IMR-90 (cell line): ENCODE measurements around the gene CCSER1. TPM values are rescaled to one million over a fixed set of nuclear protein-coding genes. Genes with fewer than 3 reads are reported as not detected.

ENCODE experiments used
- ATAC-seq: fragments of 200-7000 bp; cut with Tn5 transposase; 2 replicates; pipeline ENCODE4 v1.9.1; 2020; ENCODE audit warnings: low read depth, mild to moderate bottlenecking, moderate library complexity
- BruUV-seq: library from RNA; stranded (reverse); fragments of 400-500 nt; replicated peaks from 2 replicates; lab custom pipeline; 2021; lab: Mats Ljungman, UMichigan
- CTCF ChIA-PET: fragments of 300-600 bp; formaldehyde crosslinking; extraction: SDS; loops from one replicate; lab custom pipeline; 2021; ENCODE audit warnings: antibody characterized with exemption; lab: Yijun Ruan, JAX
- POLR2A ChIA-PET: fragments of 300-600 bp; sonication (Branson Sonifier 250); formaldehyde crosslinking; loops from one replicate; lab custom pipeline; 2022; ENCODE audit warnings: antibody characterized with exemption; ENCODE audit not compliant: unreplicated experiment; lab: Charles Lee
- DNase-seq: peaks from one replicate; pipeline ENCODE4 v3.0.0; 2013
- H2AFZ ChIP-seq: replicated peaks from 2 replicates; pipeline ENCODE3; 2013; ENCODE audit warnings: low read length, mild to moderate bottlenecking; ENCODE audit not compliant: poor library complexity
- H2AK5ac ChIP-seq: 2 replicates; pipeline ENCODE4 v1.6.1; 2013; ENCODE audit warnings: low read depth, low read length, inconsistent platforms
- H2AK9ac ChIP-seq: replicated peaks from 2 replicates; pipeline ENCODE3; 2013; ENCODE audit warnings: mild to moderate bottlenecking, low read depth, low read length, moderate library complexity; ENCODE audit not compliant: poor library complexity
- H2BK120ac ChIP-seq: 2 replicates; pipeline ENCODE4 v1.6.1; 2013; ENCODE audit warnings: low read depth, low read length, inconsistent platforms
- H2BK15ac ChIP-seq: 3 replicates; pipeline ENCODE4 v1.6.1; 2013; ENCODE audit warnings: low read depth, low read length, inconsistent platforms
- H2BK20ac ChIP-seq: 2 replicates; pipeline ENCODE4 v1.6.1; 2013; ENCODE audit warnings: low read depth, mild to moderate bottlenecking, inconsistent platforms, low read length, moderate library complexity
- H2BK5ac ChIP-seq: 2 replicates; pipeline ENCODE4 v1.6.1; 2013; ENCODE audit warnings: mild to moderate bottlenecking, low read depth, low read length, inconsistent platforms; ENCODE audit not compliant: poor library complexity, severe bottlenecking
- H3K14ac ChIP-seq: replicated peaks from 2 replicates; pipeline ENCODE4 v1.6.1; 2013; ENCODE audit warnings: low read depth, low read length, inconsistent platforms
- H3K18ac ChIP-seq: 2 replicates; pipeline ENCODE4 v1.6.1; 2013; ENCODE audit warnings: low read depth, low read length, control low read depth
- H3K23ac ChIP-seq: 2 replicates; pipeline ENCODE4 v1.6.1; 2013; ENCODE audit warnings: low read depth, low read length, inconsistent platforms
- H3K27ac ChIP-seq: 2 replicates; pipeline ENCODE4 v1.5.1; 2013; ENCODE audit warnings: mild to moderate bottlenecking, control low read depth, low read length; ENCODE audit not compliant: insufficient read depth
- H3K27me3 ChIP-seq: 2 replicates; pipeline ENCODE4 v1.6.1; 2013; ENCODE audit warnings: low read length; ENCODE audit not compliant: control insufficient read depth, insufficient read depth
- H3K36me3 ChIP-seq: 2 replicates; pipeline ENCODE4 v1.6.1; 2013; ENCODE audit warnings: low read length, mixed read lengths; ENCODE audit not compliant: control insufficient read depth, insufficient read depth
- H3K4ac ChIP-seq: 2 replicates; pipeline ENCODE4 v1.6.1; 2013; ENCODE audit warnings: low read depth, low read length, inconsistent platforms
- H3K4me1 ChIP-seq: 2 replicates; pipeline ENCODE4 v1.6.1; 2013; ENCODE audit warnings: low read length, mixed read lengths; ENCODE audit not compliant: control insufficient read depth, insufficient read depth
- H3K4me2 ChIP-seq: 2 replicates; pipeline ENCODE4 v1.6.1; 2013; ENCODE audit warnings: low read depth, mild to moderate bottlenecking, control low read depth, low read length, moderate library complexity
- H3K4me3 ChIP-seq: 2 replicates; pipeline ENCODE4 v1.5.1; 2013; ENCODE audit warnings: low read depth, mild to moderate bottlenecking, control low read depth, low read length, moderate library complexity; ENCODE audit not compliant: insufficient read depth
- H3K56ac ChIP-seq: 2 replicates; pipeline ENCODE4 v1.6.1; 2013; ENCODE audit warnings: low read length, inconsistent platforms; ENCODE audit not compliant: insufficient read depth; ENCODE audit errors: extremely low read depth
- H3K79me1 ChIP-seq, 2 experiments: 2 replicates each; pipeline ENCODE4 v1.6.1; 2013; ENCODE audit warnings: low read length in 2 of 2, inconsistent platforms in 1 of 2, low read depth in 1 of 2
- H3K9ac ChIP-seq: 2 replicates; pipeline ENCODE4 v1.6.1; 2013; ENCODE audit warnings: low read depth, low read length, control low read depth
- H3K9me1 ChIP-seq: 2 replicates; pipeline ENCODE4 v1.6.1; 2013; ENCODE audit warnings: low read length, inconsistent platforms; ENCODE audit not compliant: insufficient read depth
- H3K9me3 ChIP-seq: 2 replicates; pipeline ENCODE4 v1.6.1; 2013; ENCODE audit warnings: low read length; ENCODE audit not compliant: control insufficient read depth, insufficient read depth
- H4K20me1 ChIP-seq: 2 replicates; pipeline ENCODE4 v1.6.1; 2013; ENCODE audit warnings: low read length, inconsistent platforms; ENCODE audit not compliant: insufficient read depth
- H4K5ac ChIP-seq: 2 replicates; pipeline ENCODE4 v1.6.1; 2013; ENCODE audit warnings: mild to moderate bottlenecking, low read depth, low read length, control low read depth
- H4K8ac ChIP-seq, 2 experiments: 2 replicates each; pipeline ENCODE4 v1.6.1; 2013; ENCODE audit warnings: low read depth in 2 of 2, low read length in 2 of 2, control low read depth in 1 of 2, inconsistent platforms in 1 of 2
- H4K91ac ChIP-seq: 2 replicates; pipeline ENCODE4 v1.6.1; 2013; ENCODE audit warnings: low read depth, low read length, inconsistent platforms; ENCODE audit not compliant: insufficient read depth
- BHLHE40 ChIP-seq: fragments of 150-350 bp; IDR thresholded peaks from 2 replicates; pipeline ENCODE4 v1.6.1; 2016; ENCODE audit warnings: mild to moderate bottlenecking, low read depth, low read length
- CEBPB ChIP-seq: IDR thresholded peaks from 2 replicates; pipeline ENCODE4 v1.6.1; 2012; ENCODE audit warnings: low read depth, low read length, improper control_type of control experiment
- FOS ChIP-seq: fragments of 150-350 bp; IDR thresholded peaks from 2 replicates; pipeline ENCODE4 v1.6.1; 2016; ENCODE audit warnings: low read depth, low read length
- RFX5 ChIP-seq: IDR thresholded peaks from 2 replicates; pipeline ENCODE4 v1.8.0; 2012; ENCODE audit warnings: low read depth, mild to moderate bottlenecking, low read length, moderate library complexity
- WGBS, 2 experiments: methylation state at CpG; one replicate each; pipeline versions ENCODE4 v1.1.5 to v1.1.7; 2013; ENCODE audit warnings: missing lambda C conversion rate in 2 of 2; ENCODE audit not compliant: insufficient read length in 1 of 2; ENCODE audit errors: extremely low coverage in 2 of 2; 5-methylcytosine and 5-hydroxymethylcytosine counted together
- dilution Hi-C: fragments of 300-500 bp; cut with HindIII; formaldehyde crosslinking; loops from one replicate; pipeline ENCODE4 v1.14.3; 2018; ENCODE audit warnings: low sequenced_read_pairs; ENCODE audit not compliant: unreplicated experiment
- in situ Hi-C: fragments of 300-500 bp; cut with MboI; formaldehyde crosslinking; loops from 3 replicates; pipeline ENCODE4 v1.14.3; 2019; ENCODE audit warnings: low sequenced_read_pairs, inconsistent platforms, mixed read lengths
- intact Hi-C: fragments of 100-400 bp; cut with micrococcal nuclease; formaldehyde crosslinking; loops from 2 replicates; pipeline ENCODE4 v1.10.0; 2022
- polyA plus RNA-seq, 3 experiments: library from polyadenylated mRNA; depleted of rRNA; stranded (reverse); fragments of >200 nt; gene quantifications; 2 replicates each; pipeline ENCODE4 v1.2.3, GENCODE V29; 2012; ENCODE audit warnings: low replicate concordance in 1 of 3
- total RNA-seq: library from RNA; depleted of rRNA; stranded (reverse); fragments of >200 nt; gene quantifications from 2 replicates; pipeline ENCODE4 v1.2.3, GENCODE V29; 2012
- TF ChIP-seq, protein P1 (sequence below): fragments of 150-350 bp; IDR thresholded peaks from 2 replicates; pipeline ENCODE4 v1.6.1; 2017; ENCODE audit warnings: mild to moderate bottlenecking, antibody characterized with exemption, low read length, low read depth
- TF ChIP-seq, protein P2 (sequence below): conservative IDR thresholded peaks from 2 replicates; pipeline ENCODE4 v1.5.1; 2012; ENCODE audit warnings: mild to moderate bottlenecking, low read depth, low read length, improper control_type of control experiment

CCSER1 gene
- total and polyA plus RNA-seq, 2 of the 4 experiments (the other 2 are of a cell fraction), result not detected

DNA sequence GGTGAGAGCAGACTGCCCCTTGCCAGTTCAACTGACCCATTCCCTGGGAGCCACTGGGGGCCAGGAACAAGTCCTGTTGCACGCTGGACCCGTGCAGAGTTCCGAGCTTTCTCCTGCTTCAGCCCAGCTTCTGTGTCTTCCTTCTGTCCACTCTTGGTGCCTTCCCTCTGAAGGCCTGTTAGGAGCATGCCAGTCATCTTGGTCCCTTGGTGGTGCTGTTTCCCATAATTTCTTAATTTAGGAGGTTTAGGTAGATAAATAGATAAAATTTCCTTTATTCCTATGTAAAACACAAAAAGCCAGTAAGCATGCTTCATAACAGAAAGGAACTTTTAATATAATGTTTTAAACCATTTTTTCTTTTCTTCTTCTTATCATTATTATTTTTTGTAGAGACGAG lies 672.7 kb downstream of the CCSER1 start:
- no peak overlapping the region for H2BK5ac ChIP-seq
- intact Hi-C loops, result no loop called here
- POLR2A ChIA-PET, result no interaction called here

More for the DNA sequence above, 672.7 kb downstream of the CCSER1 start:
- Histone ChIP-seq H4K20me1 (no peaks in the 10 kb centered on the region), H3K4me1 (no peaks in the 10 kb centered on the region), H2AK9ac (no peak overlapping the region), H2AFZ (no peak overlapping the region), H3K9me1 (no peaks in the 10 kb centered on the region), H3K56ac (no peak overlapping the region), H3K9ac (no peak overlapping the region), H3K14ac (no peak overlapping the region), H3K9me3 (peaks cover 6% of the 10 kb centered on the region), H3K4ac (no peak overlapping the region), H4K5ac (no peak overlapping the region), H3K27ac (no peak overlapping the region), H3K18ac (no peak overlapping the region), H2BK120ac (no peak overlapping the region), H2BK15ac (no peak overlapping the region), H3K36me3 (no peaks in the 10 kb centered on the region), H3K27me3 (no peaks in the 10 kb centered on the region), H4K8ac (no peak overlapping the region), H3K23ac (no peak overlapping the region), H2BK20ac (no peak overlapping the region), H3K4me3 (no peak overlapping the region), H2AK5ac (no peak overlapping the region), H4K91ac (no peak overlapping the region), H3K79me1 (no peaks in the 10 kb centered on the region), H3K4me2 (no peak overlapping the region)
- no peak for ATAC-seq
- CTCF ChIA-PET, result no interaction called here
- WGBS, 2 experiments, result no CpG with 5 or more reads among the region's 4 CpGs
- TF ChIP-seq, protein P1, sequence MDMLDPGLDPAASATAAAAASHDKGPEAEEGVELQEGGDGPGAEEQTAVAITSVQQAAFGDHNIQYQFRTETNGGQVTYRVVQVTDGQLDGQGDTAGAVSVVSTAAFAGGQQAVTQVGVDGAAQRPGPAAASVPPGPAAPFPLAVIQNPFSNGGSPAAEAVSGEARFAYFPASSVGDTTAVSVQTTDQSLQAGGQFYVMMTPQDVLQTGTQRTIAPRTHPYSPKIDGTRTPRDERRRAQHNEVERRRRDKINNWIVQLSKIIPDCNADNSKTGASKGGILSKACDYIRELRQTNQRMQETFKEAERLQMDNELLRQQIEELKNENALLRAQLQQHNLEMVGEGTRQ, result no peak
- TF ChIP-seq, protein P2, sequence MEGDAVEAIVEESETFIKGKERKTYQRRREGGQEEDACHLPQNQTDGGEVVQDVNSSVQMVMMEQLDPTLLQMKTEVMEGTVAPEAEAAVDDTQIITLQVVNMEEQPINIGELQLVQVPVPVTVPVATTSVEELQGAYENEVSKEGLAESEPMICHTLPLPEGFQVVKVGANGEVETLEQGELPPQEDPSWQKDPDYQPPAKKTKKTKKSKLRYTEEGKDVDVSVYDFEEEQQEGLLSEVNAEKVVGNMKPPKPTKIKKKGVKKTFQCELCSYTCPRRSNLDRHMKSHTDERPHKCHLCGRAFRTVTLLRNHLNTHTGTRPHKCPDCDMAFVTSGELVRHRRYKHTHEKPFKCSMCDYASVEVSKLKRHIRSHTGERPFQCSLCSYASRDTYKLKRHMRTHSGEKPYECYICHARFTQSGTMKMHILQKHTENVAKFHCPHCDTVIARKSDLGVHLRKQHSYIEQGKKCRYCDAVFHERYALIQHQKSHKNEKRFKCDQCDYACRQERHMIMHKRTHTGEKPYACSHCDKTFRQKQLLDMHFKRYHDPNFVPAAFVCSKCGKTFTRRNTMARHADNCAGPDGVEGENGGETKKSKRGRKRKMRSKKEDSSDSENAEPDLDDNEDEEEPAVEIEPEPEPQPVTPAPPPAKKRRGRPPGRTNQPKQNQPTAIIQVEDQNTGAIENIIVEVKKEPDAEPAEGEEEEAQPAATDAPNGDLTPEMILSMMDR, result no peak
- no peak for TF ChIP-seq FOS
- no peak for TF ChIP-seq RFX5
- TF ChIP-seq BHLHE40, result no peak
- TF ChIP-seq CEBPB, result no peak
- no peak for DNase-seq
- dilution Hi-C loops (no loop called here), in situ Hi-C loops (no loop called here)
- BruUV-seq, result no TSS peak
